Activated naive CD8-positive, alpha-beta T cell (primary cell): ENCODE results near the gene PCYOX1L.

Experiments
- H3K27ac Mint-ChIP-seq: one replicate; pipeline ENCODE4 v1.8.0; 2021; ENCODE audit warnings: mixed read lengths
- H3K27me3 Mint-ChIP-seq: one replicate; pipeline ENCODE4 v1.8.0; 2021; ENCODE audit warnings: mixed read lengths
- H3K36me3 Mint-ChIP-seq: one replicate; pipeline ENCODE4 v1.8.0; 2021; ENCODE audit warnings: mixed read lengths
- H3K4me1 Mint-ChIP-seq: one replicate; pipeline ENCODE4 v1.8.0; 2021; ENCODE audit warnings: low read depth, mixed read lengths
- H3K4me3 Mint-ChIP-seq: one replicate; pipeline ENCODE4 v1.8.0; 2021; ENCODE audit warnings: mild to moderate bottlenecking, mixed read lengths
- H3K9me3 Mint-ChIP-seq: one replicate; pipeline ENCODE4 v1.8.0; 2021; ENCODE audit warnings: low read depth, mixed read lengths

The PCYOX1L gene

DNA sequence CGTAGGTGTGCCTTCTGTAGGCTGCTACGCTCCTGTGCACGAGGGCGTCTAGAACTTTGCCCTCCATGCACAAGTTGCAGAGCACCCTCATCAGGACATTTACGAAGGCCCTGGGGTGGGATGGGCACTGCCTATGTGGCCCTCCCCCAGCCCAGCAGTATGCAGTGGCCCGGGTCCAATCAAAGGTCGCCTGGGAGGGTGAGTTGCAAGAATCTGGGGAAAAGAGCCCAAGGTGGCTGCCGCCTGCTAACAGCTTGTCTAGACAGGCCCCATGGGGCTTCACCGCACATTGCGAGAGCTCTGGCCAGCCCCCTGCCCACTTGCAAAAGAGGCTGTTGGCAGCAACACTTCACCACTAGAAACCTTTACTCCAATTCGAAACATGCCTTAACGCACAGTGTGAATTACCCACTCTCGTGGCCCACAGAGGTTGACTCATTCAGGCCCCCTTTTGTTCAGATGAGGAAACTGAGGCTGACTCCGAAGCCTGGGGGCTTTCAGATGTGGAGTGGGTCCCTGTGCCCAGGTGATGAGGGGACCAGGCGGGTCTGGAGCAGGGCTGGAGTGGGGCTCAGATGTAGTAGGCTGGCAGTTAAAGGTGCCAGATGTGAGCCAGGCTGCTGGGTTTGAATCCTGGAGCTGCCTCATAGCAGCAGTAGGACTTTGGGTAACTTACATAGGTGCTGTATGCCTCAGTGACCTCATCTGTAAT lies 53.0 kb downstream of the PCYOX1L start:
- Mint-ChIP-seq H3K4me3 (no peak overlapping the region), H3K27me3 (no peaks in the 10 kb centered on the region), H3K9me3 (no peaks in the 10 kb centered on the region), H3K4me1 (no peaks in the 10 kb centered on the region), H3K36me3 (no peaks in the 10 kb centered on the region), H3K27ac (no peak overlapping the region)

DNA sequence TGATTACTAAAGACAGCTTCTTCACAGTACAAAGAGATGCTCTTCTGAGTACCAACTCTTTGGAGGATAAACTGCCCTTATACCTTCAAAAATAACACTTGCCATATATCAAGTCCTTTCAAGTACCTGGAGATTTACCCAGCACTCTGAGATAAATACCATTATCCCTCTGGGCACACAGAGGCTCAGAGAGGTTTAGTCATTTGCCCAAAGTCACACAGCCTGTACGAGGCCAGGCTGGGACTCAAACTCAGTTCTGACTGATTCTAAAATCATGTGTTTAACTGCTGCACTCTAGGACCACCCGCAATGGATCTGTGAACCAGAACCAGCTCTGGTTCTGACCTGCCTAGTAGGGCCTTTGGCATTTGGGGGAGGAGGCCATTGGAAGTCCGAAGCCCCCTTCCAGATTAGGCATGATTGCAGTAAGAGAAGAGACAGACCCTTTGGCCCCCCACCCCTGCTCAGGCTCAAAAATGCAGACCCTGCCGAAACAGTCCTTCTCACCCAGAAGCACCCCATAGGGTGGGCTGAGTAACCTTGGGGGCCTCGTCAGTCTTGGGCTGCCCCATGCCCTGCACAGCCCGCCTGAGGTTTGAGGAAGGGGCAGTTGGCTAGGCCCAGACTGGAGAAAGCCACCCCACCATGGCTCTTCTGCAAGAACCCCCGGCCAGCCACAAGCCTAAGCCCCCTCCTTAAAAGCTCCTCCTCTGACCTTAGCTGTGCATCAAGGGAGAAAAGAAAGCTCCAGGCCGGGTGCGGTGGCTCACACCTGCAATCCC lies 54.1 kb downstream of the PCYOX1L start:
- Mint-ChIP-seq H3K9me3 (no peaks in the 10 kb centered on the region), H3K4me1 (no peaks in the 10 kb centered on the region), H3K4me3 (no peak overlapping the region), H3K36me3 (no peaks in the 10 kb centered on the region), H3K27ac (no peak overlapping the region), H3K27me3 (no peaks in the 10 kb centered on the region)

DNA sequence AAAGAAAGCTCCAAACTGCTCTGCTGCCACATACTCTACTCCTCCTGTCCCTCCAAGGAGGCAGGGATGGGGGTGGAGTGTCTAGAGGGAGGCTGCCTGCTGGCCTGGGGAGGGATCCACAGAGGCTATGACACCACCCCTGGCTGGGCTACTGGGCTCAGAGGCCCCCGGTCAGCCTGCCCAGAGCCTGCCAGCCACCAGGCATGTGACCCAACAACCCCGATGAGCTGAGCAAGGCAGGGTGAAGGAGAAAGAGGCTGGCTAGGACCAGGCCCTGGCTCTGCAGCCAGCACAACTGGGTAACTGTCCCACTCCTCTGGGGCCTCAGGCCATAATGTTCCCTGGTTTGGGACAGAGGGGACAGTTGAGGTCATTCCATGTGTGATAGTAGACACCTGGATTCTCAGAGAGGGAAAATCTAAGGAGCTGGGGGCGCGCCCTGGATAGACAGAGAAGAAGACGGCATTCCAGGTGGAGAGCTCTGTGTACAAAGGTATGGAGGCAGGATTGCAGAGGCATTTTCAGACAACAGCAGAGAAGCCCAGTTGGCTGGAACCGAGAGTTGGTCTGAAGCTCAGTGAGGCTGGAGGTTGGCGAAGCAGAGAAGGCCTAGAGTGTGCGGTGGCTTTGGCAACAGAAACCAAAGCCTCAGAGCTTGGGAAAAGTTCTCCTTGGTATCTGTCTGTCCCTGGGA lies 55.1 kb downstream of the PCYOX1L start:
- Mint-ChIP-seq H3K4me1 (no peaks in the 10 kb centered on the region), H3K9me3 (no peaks in the 10 kb centered on the region), H3K4me3 (no peak overlapping the region), H3K27ac (no peak overlapping the region), H3K27me3 (no peaks in the 10 kb centered on the region), H3K36me3 (no peaks in the 10 kb centered on the region)

DNA sequence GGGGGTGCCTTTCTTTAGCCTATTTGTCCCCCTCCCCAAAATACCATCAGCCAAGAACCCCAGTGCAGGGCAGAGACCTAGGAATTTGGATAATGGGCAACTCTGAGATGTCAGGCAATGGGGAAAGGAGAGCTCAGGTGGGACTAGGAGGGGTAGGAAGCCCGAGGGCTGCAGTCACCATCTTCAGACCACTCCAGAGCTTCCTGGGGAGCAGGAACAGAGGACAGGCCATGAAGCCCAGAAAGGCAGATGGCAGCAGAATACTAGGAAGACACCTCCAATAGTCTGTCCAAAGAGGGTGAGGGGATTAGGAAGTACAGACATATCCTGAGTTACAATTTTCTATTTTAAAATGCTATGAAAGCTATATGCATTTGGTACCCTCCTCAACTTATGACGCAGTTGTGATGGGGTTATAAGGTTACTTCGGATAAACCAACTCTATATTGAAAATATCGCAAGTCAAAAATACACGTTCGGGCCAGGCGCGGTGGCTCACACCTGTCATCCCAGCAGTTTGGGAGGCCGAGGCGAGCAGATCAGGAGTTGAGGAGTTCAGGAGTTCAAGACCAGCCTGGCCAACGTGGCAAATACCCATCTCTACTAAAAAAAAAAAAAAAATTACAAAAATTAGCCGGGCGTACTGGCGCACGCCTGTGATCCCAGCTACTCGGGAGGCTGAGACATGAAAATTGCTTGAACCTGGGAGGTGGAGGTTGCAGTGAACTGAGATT lies 55.8 kb downstream of the PCYOX1L start:
- Mint-ChIP-seq H3K9me3 (no peaks in the 10 kb centered on the region), H3K36me3 (no peaks in the 10 kb centered on the region), H3K27ac (no peak overlapping the region), H3K4me3 (no peak overlapping the region), H3K27me3 (no peaks in the 10 kb centered on the region), H3K4me1 (no peaks in the 10 kb centered on the region)

GRCh38 chr5:149414405-149415065 lies 56.7 kb downstream of the PCYOX1L start:
- H3K9me3 Mint-ChIP-seq = no peaks in the 10 kb centered on the region
- no peak overlapping the region for H3K27ac Mint-ChIP-seq
- no peaks in the 10 kb centered on the region for H3K4me1 Mint-ChIP-seq
- no peak overlapping the region for H3K4me3 Mint-ChIP-seq
- no peaks in the 10 kb centered on the region for H3K36me3 Mint-ChIP-seq
- H3K27me3 Mint-ChIP-seq = no peaks in the 10 kb centered on the region

DNA sequence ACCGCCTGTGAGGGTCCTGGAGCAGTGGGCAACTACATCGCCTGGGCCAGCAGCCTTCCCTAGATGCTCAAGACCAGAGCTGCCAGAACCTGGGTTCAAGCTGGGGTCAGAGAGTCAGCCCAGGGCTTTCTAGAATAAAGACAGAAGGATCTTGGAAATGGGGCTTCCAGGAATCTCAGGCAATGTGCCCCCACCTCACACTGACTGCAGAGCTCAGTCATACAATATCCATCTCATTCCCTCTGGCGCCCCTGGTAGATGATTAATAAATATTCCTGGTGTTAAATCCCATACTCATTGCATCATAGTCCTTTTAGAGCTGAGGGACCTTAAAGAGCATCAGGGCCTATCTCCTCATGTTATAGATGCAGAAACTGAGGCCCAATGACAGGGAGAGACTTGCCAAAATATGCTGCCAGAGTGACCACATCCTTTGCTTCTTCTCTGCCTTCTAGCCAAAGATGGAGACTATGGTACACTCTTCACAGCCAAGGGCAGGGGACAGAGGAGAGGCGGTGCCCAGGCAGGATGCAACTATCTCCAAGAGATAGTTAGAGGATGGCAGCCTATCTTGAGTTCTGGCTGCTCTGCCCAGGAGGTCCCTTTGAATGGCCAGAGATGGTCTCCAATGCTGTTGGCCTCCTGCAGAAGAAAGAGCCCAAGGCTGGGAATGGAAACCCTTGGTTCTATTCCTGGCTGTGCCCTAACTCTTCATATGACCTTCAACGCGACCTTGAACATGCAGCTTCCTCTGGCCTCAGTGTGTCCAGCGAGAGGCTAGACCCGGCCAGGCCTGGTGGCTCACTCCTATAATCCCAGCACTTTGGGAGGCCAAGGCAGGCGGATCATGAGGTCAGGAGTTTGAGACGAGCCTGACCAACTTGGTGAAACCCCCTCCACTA lies 57.5 kb downstream of the PCYOX1L start:
- H3K9me3 Mint-ChIP-seq = no peaks in the 10 kb centered on the region
- H3K27me3 Mint-ChIP-seq = no peaks in the 10 kb centered on the region
- no peak overlapping the region for H3K4me3 Mint-ChIP-seq
- H3K36me3 Mint-ChIP-seq = no peaks in the 10 kb centered on the region
- H3K4me1 Mint-ChIP-seq = no peaks in the 10 kb centered on the region
- H3K27ac Mint-ChIP-seq = no peak overlapping the region

GRCh38 chr5:149416987-149417710 lies 59.3 kb downstream of the PCYOX1L start:
- Mint-ChIP-seq H3K4me1 (peaks cover 3% of the 10 kb centered on the region), H3K27me3 (no peaks in the 10 kb centered on the region), H3K27ac (no peak overlapping the region), H3K9me3 (no peaks in the 10 kb centered on the region), H3K36me3 (no peaks in the 10 kb centered on the region), H3K4me3 (no peak overlapping the region)

DNA sequence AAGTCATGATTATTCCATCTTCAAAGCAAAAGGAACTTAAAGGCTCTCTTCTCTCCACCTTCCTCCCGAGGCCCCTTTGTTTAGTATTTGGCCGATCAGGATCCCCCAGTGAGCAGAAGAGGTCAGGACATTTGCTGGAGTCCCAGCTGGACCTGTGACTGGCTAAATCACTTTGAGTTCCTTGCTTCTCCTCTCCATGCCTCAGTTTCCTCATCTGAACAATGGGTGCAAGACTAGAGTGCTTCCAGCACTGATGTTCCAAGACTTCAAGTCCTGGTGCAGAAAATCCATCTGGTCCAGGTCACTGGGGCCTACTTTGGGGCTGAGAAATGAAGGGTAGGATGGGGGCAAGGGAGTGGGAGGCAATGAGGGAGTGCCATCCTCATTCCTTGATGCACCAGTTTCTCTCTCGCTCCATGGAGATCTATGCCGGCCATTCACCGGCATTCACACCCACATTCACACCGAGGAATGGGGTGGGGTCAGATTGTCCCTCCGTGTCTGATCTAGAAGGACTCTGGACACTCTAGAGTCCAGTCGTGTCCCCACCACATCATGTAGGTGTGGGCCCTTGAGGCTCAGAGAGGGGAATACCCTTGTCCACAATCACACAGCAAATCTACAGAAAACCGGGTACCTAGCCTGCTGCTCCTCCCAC lies 60.0 kb downstream of the PCYOX1L start:
- no peaks in the 10 kb centered on the region for H3K36me3 Mint-ChIP-seq
- no peaks in the 10 kb centered on the region for H3K9me3 Mint-ChIP-seq
- no peak overlapping the region for H3K27ac Mint-ChIP-seq
- no peaks in the 10 kb centered on the region for H3K27me3 Mint-ChIP-seq
- no peak overlapping the region for H3K4me3 Mint-ChIP-seq
- peaks cover 4% of the 10 kb centered on the region for H3K4me1 Mint-ChIP-seq

- Mint-ChIP-seq H3K27me3 (no peaks in the 10 kb centered on the region), H3K36me3 (no peaks in the 10 kb centered on the region), H3K9me3 (no peaks in the 10 kb centered on the region), H3K27ac (no peak overlapping the region), H3K4me3 (no peak overlapping the region), H3K4me1 (peaks cover 4% of the 10 kb centered on the region)
Measured at GRCh38 chr5:149418910-149419531, 61.2 kb downstream of the PCYOX1L start.
